Keratinocyte (primary cell): Measurements from ENCODE around the gene MAPK8. TPM values are rescaled to one million over a fixed set of nuclear protein-coding genes. Genes with fewer than 3 reads are reported as not detected.

ENCODE experiments used
- DNase-seq: peaks from one replicate; pipeline ENCODE4 v3.0.0-alpha.2; 2011; ENCODE audit warnings: low read depth, missing footprints, low spot score
- FAIRE-seq: peaks from 2 replicates; lab custom pipeline; 2011; peaks lifted over from hg19 to GRCh38; lab: Jason Lieb, UNC
- H2AFZ ChIP-seq: 2 replicates; pipeline ENCODE4 v1.6.0; 2012; ENCODE audit warnings: low read length, control low read depth, inconsistent platforms; ENCODE audit not compliant: control insufficient read depth
- H3K27ac ChIP-seq: 2 replicates; pipeline ENCODE4 v1.5.1; 2011; ENCODE audit warnings: low read length; ENCODE audit not compliant: control insufficient read depth, insufficient read depth
- H3K27me3 ChIP-seq: 3 replicates; pipeline ENCODE4 v1.6.0; 2011; ENCODE audit warnings: low read length; ENCODE audit not compliant: control insufficient read depth, insufficient read depth; ENCODE audit errors: extremely low read depth
- H3K36me3 ChIP-seq, 2 experiments: 2 replicates in 1 of 2; 3 replicates in 1 of 2; pipeline ENCODE4 v1.5.1; 2011; ENCODE audit warnings: low read length in 2 of 2, mild to moderate bottlenecking in 1 of 2; ENCODE audit not compliant: control insufficient read depth in 2 of 2, insufficient read depth in 2 of 2; ENCODE audit errors: extremely low read depth in 1 of 2
- H3K4me1 ChIP-seq: 3 replicates; pipeline ENCODE4 v1.5.1; 2011; ENCODE audit warnings: low read length; ENCODE audit not compliant: control insufficient read depth, insufficient read depth; ENCODE audit errors: extremely low read depth
- H3K4me2 ChIP-seq: 3 replicates; pipeline ENCODE4 v1.6.0; 2011; ENCODE audit warnings: low read depth, low read length; ENCODE audit not compliant: control insufficient read depth, insufficient read depth; ENCODE audit errors: extremely low read depth
- H3K4me3 ChIP-seq, 3 experiments: fragments of 200-600 bp in 1 of 3; sonication (generic) in 1 of 3; 2 replicates in 2 of 3; 3 replicates in 1 of 3; pipeline ENCODE4 v1.5.1; 2011 to 2016; ENCODE audit warnings: low read length in 3 of 3, mild to moderate bottlenecking in 3 of 3, control low read depth in 2 of 3, inconsistent platforms in 1 of 3, low read depth in 1 of 3, mixed read lengths in 1 of 3, mixed run types in 1 of 3, moderate library complexity in 1 of 3; ENCODE audit not compliant: control insufficient read depth in 2 of 3, insufficient read depth in 2 of 3; ENCODE audit errors: extremely low read depth in 1 of 3
- H3K79me2 ChIP-seq: 2 replicates; pipeline ENCODE4 v1.6.0; 2012; ENCODE audit warnings: low read length; ENCODE audit not compliant: control insufficient read depth, insufficient read depth
- H3K9ac ChIP-seq: 3 replicates; pipeline ENCODE4 v1.6.0; 2011; ENCODE audit warnings: low read length; ENCODE audit not compliant: control insufficient read depth, insufficient read depth; ENCODE audit errors: extremely low read depth
- H3K9me1 ChIP-seq: 3 replicates; pipeline ENCODE4 v1.6.0; 2011; ENCODE audit warnings: low read length; ENCODE audit not compliant: control insufficient read depth, insufficient read depth; ENCODE audit errors: extremely low read depth
- H3K9me3 ChIP-seq: 2 replicates; pipeline ENCODE4 v1.5.1; 2012; ENCODE audit warnings: low read depth, low read length; ENCODE audit not compliant: control insufficient read depth
- H4K20me1 ChIP-seq: 3 replicates; pipeline ENCODE4 v1.6.0; 2011; ENCODE audit warnings: low read length; ENCODE audit not compliant: control insufficient read depth, insufficient read depth; ENCODE audit errors: extremely low read depth
- EZH2 ChIP-seq: IDR thresholded peaks from one replicate; pipeline ENCODE4 v1.6.1; 2012; ENCODE audit warnings: inconsistent platforms, mild to moderate bottlenecking, low read length, moderate library complexity
- dilution Hi-C: fragments of 300-500 bp; cut with MboI; formaldehyde crosslinking; loops from one replicate; pipeline ENCODE4 v1.7.0; 2020; ENCODE audit warnings: low sequenced_read_pairs; ENCODE audit not compliant: extremely low pct_ligation_motif_present
- polyA plus RNA-seq, 5 experiments: library from polyadenylated mRNA; depleted of rRNA in 3 of 5; stranded (reverse) in 3 of 5; stranded (forward) in 1 of 5; unstranded in 1 of 5; fragments of >200 nt; gene quantifications; 1 replicate in 1 of 5; 2 replicates in 3 of 5; 3 replicates in 1 of 5; pipeline versions ENCODE4 v1.2.1 to v1.2.3, GENCODE V29; 2011 to 2012; ENCODE audit warnings: missing spikeins in 2 of 5, low read depth in 1 of 5, low replicate concordance in 1 of 5
- TF ChIP-seq, protein P1 (sequence below), 3 experiments: IDR thresholded peaks in 1 of 3; conservative IDR thresholded peaks in 1 of 3; optimal IDR thresholded peaks in 1 of 3; 2 replicates in 2 of 3; 3 replicates in 1 of 3; pipeline versions ENCODE3 to v1.5.1; 2011; ENCODE audit warnings: low read length in 3 of 3, mild to moderate bottlenecking in 3 of 3, moderate library complexity in 2 of 3, control low read depth in 1 of 3, inconsistent platforms in 1 of 3; ENCODE audit not compliant: insufficient read depth in 2 of 3; ENCODE audit errors: extremely low read depth in 1 of 3

MAPK8 gene
- polyA plus RNA-seq, 1 donor (not counting 4 experiments of a cell fraction or from before 2014, with no cell fraction given), result 39.8 TPM

DNA sequence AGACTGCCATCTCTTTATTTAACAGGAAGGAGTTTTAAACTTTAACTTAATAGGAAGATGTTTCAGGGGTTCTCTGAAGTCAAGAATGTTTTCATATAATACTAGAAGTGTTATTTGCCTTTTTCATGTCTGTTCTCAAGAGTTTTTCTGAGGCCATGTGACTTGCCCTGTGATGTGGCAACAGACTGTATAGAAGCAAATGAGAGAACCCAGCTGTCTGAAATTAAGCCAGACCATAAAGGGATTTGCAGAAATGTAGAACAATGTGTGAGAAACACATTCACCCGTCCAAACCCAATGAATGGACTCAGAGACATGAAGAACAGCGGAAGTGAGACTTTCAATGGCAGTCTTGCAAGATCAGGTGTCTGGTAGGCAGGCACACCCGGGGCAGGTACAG lies 23.8 kb downstream of the MAPK8 start:
- no peak overlapping the region for H3K9ac ChIP-seq
- no peak overlapping the region for H2AFZ ChIP-seq
- no peak overlapping the region for H3K27ac ChIP-seq
- H3K4me3 ChIP-seq, result no peak overlapping the region
- no peaks in the 10 kb centered on the region for H3K9me3 ChIP-seq
- H3K27me3 ChIP-seq, result no peaks in the 10 kb centered on the region
- peaks cover 13% of the 10 kb centered on the region for H3K4me1 ChIP-seq
- peaks cover 17% of the 10 kb centered on the region for H3K79me2 ChIP-seq
- FAIRE-seq, result no peak
- no peaks in the 10 kb centered on the region for H3K36me3 ChIP-seq
- dilution Hi-C loops, result no loop called here
- TF ChIP-seq, protein P1, sequence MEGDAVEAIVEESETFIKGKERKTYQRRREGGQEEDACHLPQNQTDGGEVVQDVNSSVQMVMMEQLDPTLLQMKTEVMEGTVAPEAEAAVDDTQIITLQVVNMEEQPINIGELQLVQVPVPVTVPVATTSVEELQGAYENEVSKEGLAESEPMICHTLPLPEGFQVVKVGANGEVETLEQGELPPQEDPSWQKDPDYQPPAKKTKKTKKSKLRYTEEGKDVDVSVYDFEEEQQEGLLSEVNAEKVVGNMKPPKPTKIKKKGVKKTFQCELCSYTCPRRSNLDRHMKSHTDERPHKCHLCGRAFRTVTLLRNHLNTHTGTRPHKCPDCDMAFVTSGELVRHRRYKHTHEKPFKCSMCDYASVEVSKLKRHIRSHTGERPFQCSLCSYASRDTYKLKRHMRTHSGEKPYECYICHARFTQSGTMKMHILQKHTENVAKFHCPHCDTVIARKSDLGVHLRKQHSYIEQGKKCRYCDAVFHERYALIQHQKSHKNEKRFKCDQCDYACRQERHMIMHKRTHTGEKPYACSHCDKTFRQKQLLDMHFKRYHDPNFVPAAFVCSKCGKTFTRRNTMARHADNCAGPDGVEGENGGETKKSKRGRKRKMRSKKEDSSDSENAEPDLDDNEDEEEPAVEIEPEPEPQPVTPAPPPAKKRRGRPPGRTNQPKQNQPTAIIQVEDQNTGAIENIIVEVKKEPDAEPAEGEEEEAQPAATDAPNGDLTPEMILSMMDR (optimal IDR thresholded peaks at IDR 0.05 in 1 of 3, IDR thresholded peaks at IDR 0.05 in 1 of 3, conservative IDR thresholded peaks at IDR 0.05 in 1 of 3; ENCODE audit: extremely low read depth in 1 of 3, insufficient read depth in 2 of 3, low read length in 3 of 3), result no peak
- TF ChIP-seq EZH2, result no peak
- H4K20me1 ChIP-seq, result peaks cover 3% of the 10 kb centered on the region
- no peak for DNase-seq
- H3K4me2 ChIP-seq, result no peak overlapping the region
- no peaks in the 10 kb centered on the region for H3K9me1 ChIP-seq

DNA sequence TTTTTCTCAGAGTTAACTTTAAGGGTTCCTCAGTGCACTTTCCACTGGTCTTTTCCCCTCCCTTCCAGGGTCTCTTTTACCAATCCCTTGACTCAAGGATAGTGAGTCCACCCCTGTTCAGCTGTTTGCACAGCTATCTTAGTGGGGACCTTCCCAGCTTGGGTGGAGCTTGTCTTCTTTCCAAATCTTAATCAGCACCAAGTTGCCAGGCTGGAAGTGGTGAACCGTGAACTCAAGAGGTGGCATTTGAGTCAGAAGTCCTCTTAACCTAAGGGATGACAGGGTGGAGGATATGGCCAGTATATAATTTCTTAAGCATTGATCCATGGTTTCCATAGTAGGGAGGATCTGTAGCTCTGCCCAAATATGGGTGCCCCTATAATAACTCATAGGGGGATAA lies 25.0 kb downstream of the MAPK8 start:
- Histone ChIP-seq H3K27ac (no peak overlapping the region), H3K9me3 (no peaks in the 10 kb centered on the region), H3K27me3 (no peaks in the 10 kb centered on the region), H3K4me3 (no peak overlapping the region), H3K36me3 (no peaks in the 10 kb centered on the region), H3K4me1 (peaks cover 13% of the 10 kb centered on the region), H2AFZ (no peak overlapping the region), H3K79me2 (peaks cover 15% of the 10 kb centered on the region), H3K9ac (no peak overlapping the region), H3K9me1 (no peaks in the 10 kb centered on the region), H3K4me2 (no peak overlapping the region), H4K20me1 (peaks cover 3% of the 10 kb centered on the region)
- TF ChIP-seq, protein P1 (optimal IDR thresholded peaks at IDR 0.05 in 1 of 3, IDR thresholded peaks at IDR 0.05 in 1 of 3, conservative IDR thresholded peaks at IDR 0.05 in 1 of 3; ENCODE audit: extremely low read depth in 1 of 3, insufficient read depth in 2 of 3, low read length in 3 of 3), result no peak
- TF ChIP-seq EZH2, result no peak
- dilution Hi-C loops, result no loop called here
- no peak for DNase-seq
- no peak for FAIRE-seq
